K562 (cell line): Measurements from ENCODE around the gene PVALEF. TPM values are rescaled to one million over a fixed set of nuclear protein-coding genes. Genes with fewer than 3 reads are reported as not detected.

Source experiments
- CTCFL ChIP-seq: IDR thresholded peaks from 2 replicates; pipeline ENCODE4 v1.6.1; 2011; ENCODE audit warnings: borderline replicate concordance, low read depth, mild to moderate bottlenecking, moderate library complexity, low read length; ENCODE audit not compliant: insufficient read depth, poor library complexity, severe bottlenecking
- EGR1 ChIP-seq: fragments of 450-650 bp; conservative IDR thresholded peaks from 2 replicates; pipeline ENCODE4 v1.6.1; 2017; ENCODE audit warnings: mild to moderate bottlenecking
- ETV1 ChIP-seq: fragments of 450-650 bp; conservative IDR thresholded peaks from 2 replicates; pipeline ENCODE4 v1.6.1; 2016; ENCODE audit warnings: missing genetic modification characterization, control low read depth, low read depth, missing compliant biosample characterization
- KDM1A ChIP-seq, 2 experiments: fragments of 450-650 bp; IDR thresholded peaks; 2 replicates each; pipeline ENCODE4 v1.6.1; 2016; ENCODE audit warnings: mild to moderate bottlenecking in 2 of 2
- KLF16 ChIP-seq: IDR thresholded peaks from 2 replicates; pipeline ENCODE4 v1.6.1; 2016; ENCODE audit warnings: antibody characterized with exemption
- NR2F6 ChIP-seq: fragments of 450-650 bp; formaldehyde crosslinking; IDR thresholded peaks from 2 replicates; pipeline ENCODE4 v1.4.0; 2020; ENCODE audit warnings: mild to moderate bottlenecking
- SRF ChIP-seq, 2 experiments: fragments of 250-450, 450-650 bp in 1 of 2; sonication (Bioruptor Pico) in 1 of 2; sonication (generic) in 1 of 2; formaldehyde crosslinking; IDR thresholded peaks; 2 replicates each; pipeline versions ENCODE4 v1.5.0 to v1.5.1; 2020 to 2022; ENCODE audit warnings: mild to moderate bottlenecking in 1 of 2, missing genetic modification reagents in 1 of 2
- TCF7 ChIP-seq: sonication (generic); IDR thresholded peaks from 2 replicates; pipeline ENCODE4 v1.6.1; 2016; ENCODE audit warnings: antibody characterized with exemption, borderline replicate concordance
- YY1 ChIP-seq, 3 experiments: IDR thresholded peaks; 2 replicates each; pipeline ENCODE4 v1.6.1; 2011; ENCODE audit warnings: low read length in 2 of 3, mild to moderate bottlenecking in 2 of 3, moderate library complexity in 2 of 3, borderline replicate concordance in 1 of 3, control low read depth in 1 of 3, low read depth in 1 of 3; ENCODE audit not compliant: insufficient read depth in 3 of 3, insufficient replicate concordance in 2 of 3, control insufficient read depth in 1 of 3, insufficient read length in 1 of 3; ENCODE audit errors: extremely low read depth in 1 of 3
- ZNF318 ChIP-seq, 2 experiments: fragments of 450-650 bp; IDR thresholded peaks; 2 replicates each; pipeline ENCODE4 v1.6.1; 2016; ENCODE audit warnings: mild to moderate bottlenecking in 2 of 2, borderline replicate concordance in 1 of 2, low read depth in 1 of 2, moderate library complexity in 1 of 2
- polyA plus RNA-seq, 8 experiments: library from polyadenylated mRNA; depleted of rRNA in 4 of 8; stranded (reverse) in 5 of 8; unstranded in 3 of 8; fragments of >200 nt; fragmentation: Nextera tagmentation in 2 of 8; fragmentation: Illumina TruSeq in 1 of 8; extraction: Ambion mirVana in 2 of 8; extraction: Trizol in 1 of 8; gene quantifications; 2 replicates each; pipeline versions ENCODE4 v1.2.1 to v1.2.3, GENCODE V29; 2011 to 2014; ENCODE audit warnings: inconsistent platforms in 1 of 8, missing spikeins in 1 of 8
- total RNA-seq, 7 experiments: library from RNA; depleted of rRNA in 6 of 7; stranded (reverse); fragments of >200 nt in 6 of 7; fragmentation: Illumina TruSeq in 2 of 7; extraction: Trizol in 2 of 7; gene quantifications; 2 replicates each; pipeline versions ENCODE4 v1.2.1 to v1.2.3, GENCODE V29; 2011 to 2021; ENCODE audit warnings: low replicate concordance in 1 of 7
- TF ChIP-seq, protein P1 (sequence below), 2 experiments: IDR thresholded peaks; 2 replicates each; pipeline ENCODE4 v1.6.1; 2011; ENCODE audit warnings: borderline replicate concordance in 1 of 2, control low read depth in 1 of 2, low read depth in 1 of 2, low read length in 1 of 2, mild to moderate bottlenecking in 1 of 2, mixed read lengths in 1 of 2, moderate library complexity in 1 of 2; ENCODE audit not compliant: insufficient read depth in 1 of 2, insufficient read length in 1 of 2, poor library complexity in 1 of 2, severe bottlenecking in 1 of 2; ENCODE audit errors: extremely low read depth in 1 of 2

PVALEF gene
- total and polyA plus RNA-seq, 9 of the 15 experiments (the other 6 are each of a cell fraction or from before 2014, with no cell fraction given), result not detected

GRCh38 chr17:81230043-81230820 lies 64.9 kb downstream of the PVALEF start (continued):
- no peak for TF ChIP-seq ZNF318 (IDR thresholded peaks at IDR 0.05; ENCODE audit: borderline replicate concordance in 1 of 2, low read depth in 1 of 2)
- peak; percentile 57 for TF ChIP-seq CTCFL
- 0 out of 2 replicates have a peak, but pooled peaks have one; percentile 6 for TF ChIP-seq KLF16
- TF ChIP-seq, protein P1, sequence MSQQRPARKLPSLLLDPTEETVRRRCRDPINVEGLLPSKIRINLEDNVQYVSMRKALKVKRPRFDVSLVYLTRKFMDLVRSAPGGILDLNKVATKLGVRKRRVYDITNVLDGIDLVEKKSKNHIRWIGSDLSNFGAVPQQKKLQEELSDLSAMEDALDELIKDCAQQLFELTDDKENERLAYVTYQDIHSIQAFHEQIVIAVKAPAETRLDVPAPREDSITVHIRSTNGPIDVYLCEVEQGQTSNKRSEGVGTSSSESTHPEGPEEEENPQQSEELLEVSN (IDR thresholded peaks at IDR 0.05; ENCODE audit: borderline replicate concordance in 1 of 2, extremely low read depth in 1 of 2, insufficient read depth in 1 of 2, insufficient read length in 1 of 2, low read depth in 1 of 2, low read length in 1 of 2, poor library complexity in 1 of 2, severe bottlenecking in 1 of 2), result no peak
- peak; percentile 12; the same call in 1 of the 2 replicates for TF ChIP-seq ETV1 (tag)
- TF ChIP-seq EGR1, result peak; percentile 74
- TF ChIP-seq YY1 (IDR thresholded peaks at IDR 0.05; ENCODE audit: borderline replicate concordance in 1 of 3, control insufficient read depth in 1 of 3, extremely low read depth in 1 of 3, insufficient read depth in 3 of 3, insufficient read length in 1 of 3, insufficient replicate concordance in 2 of 3, low read depth in 1 of 3, low read length in 2 of 3), result peak in 1 of 3 experiments; percentile 12
- TF ChIP-seq NR2F6 (CRISPR knock-in tag), result no peak
- TF ChIP-seq KDM1A (IDR thresholded peaks at IDR 0.05), result peak; percentile 44 to 47; a peak in 3 of 4 replicates
- TF ChIP-seq SRF (CRISPR knock-in tag; IDR thresholded peaks at IDR 0.05), result peak in 1 of 2 experiments; percentile 85; a peak in 1 of 4 replicates
- no peak for TF ChIP-seq TCF7
